Lower leg skin (tissue), 3 donors: Measurements from ENCODE around the gene PTPRN.

Experiments used
- POLR2A ChIP-seq, 2 donors: fragments of 450-650 bp; IDR thresholded peaks; one replicate each; pipeline ENCODE4 v1.6.1; 2016 to 2017; ENCODE audit warnings: antibody characterized with exemption in 2 of 2, mild to moderate bottlenecking in 1 of 2, moderate library complexity in 1 of 2
- TF ChIP-seq, protein P1 (sequence below), 3 donors: fragments of 450-650 bp; IDR thresholded peaks; one replicate each; pipeline ENCODE4 v1.5.1; 2016; ENCODE audit warnings: antibody characterized with exemption in 3 of 3, mild to moderate bottlenecking in 3 of 3, moderate library complexity in 2 of 3

DNA sequence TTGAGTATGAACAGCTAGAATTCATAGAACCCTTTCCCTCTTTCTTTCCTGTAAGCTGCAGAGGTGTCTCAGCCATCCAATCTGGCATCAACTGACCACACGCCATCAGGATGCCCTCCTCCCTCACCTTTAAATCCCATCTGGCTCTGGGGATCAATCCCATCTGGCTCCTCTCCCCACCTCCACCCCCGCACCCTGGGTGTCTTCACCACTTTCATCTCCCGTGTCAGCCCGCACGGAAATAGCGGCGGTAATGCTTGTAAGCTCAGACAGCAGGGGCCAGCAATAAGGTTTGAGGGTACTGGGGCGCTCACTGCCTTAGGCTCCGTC, 56.7 kb downstream of the PTPRN start:
- TF ChIP-seq, protein P1, sequence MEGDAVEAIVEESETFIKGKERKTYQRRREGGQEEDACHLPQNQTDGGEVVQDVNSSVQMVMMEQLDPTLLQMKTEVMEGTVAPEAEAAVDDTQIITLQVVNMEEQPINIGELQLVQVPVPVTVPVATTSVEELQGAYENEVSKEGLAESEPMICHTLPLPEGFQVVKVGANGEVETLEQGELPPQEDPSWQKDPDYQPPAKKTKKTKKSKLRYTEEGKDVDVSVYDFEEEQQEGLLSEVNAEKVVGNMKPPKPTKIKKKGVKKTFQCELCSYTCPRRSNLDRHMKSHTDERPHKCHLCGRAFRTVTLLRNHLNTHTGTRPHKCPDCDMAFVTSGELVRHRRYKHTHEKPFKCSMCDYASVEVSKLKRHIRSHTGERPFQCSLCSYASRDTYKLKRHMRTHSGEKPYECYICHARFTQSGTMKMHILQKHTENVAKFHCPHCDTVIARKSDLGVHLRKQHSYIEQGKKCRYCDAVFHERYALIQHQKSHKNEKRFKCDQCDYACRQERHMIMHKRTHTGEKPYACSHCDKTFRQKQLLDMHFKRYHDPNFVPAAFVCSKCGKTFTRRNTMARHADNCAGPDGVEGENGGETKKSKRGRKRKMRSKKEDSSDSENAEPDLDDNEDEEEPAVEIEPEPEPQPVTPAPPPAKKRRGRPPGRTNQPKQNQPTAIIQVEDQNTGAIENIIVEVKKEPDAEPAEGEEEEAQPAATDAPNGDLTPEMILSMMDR (IDR thresholded peaks at IDR 0.05), result no peak
- TF ChIP-seq POLR2A (IDR thresholded peaks at IDR 0.05), result no peak
